Liver (tissue), 9 donors: ENCODE measurements around the gene HYOU1. TPM values are rescaled to one million over a fixed set of nuclear protein-coding genes. Genes with fewer than 3 reads are reported as not detected.

ENCODE experiments used
- DNase-seq: peaks from one replicate; pipeline ENCODE4 v3.0.0-alpha.2; 2017; ENCODE audit warnings: low spot score
- H3K27ac ChIP-seq, 2 donors: one replicate each; pipeline ENCODE4 v1.7.0; 2013; ENCODE audit warnings: inconsistent platforms in 2 of 2, low read length in 2 of 2, control low read depth in 1 of 2, low read depth in 1 of 2, mild to moderate bottlenecking in 1 of 2
- H3K27me3 ChIP-seq, 4 donors: one replicate each; pipeline versions ENCODE4 v1.6.1 to v1.7.0; 2013; ENCODE audit warnings: low read length in 3 of 4, inconsistent platforms in 1 of 4, mild to moderate bottlenecking in 1 of 4, moderate library complexity in 1 of 4; ENCODE audit not compliant: control insufficient read depth in 4 of 4, insufficient read depth in 4 of 4
- H3K36me3 ChIP-seq, 4 donors: one replicate each; pipeline versions ENCODE4 v1.6.1 to v1.7.0; 2013; ENCODE audit warnings: low read length in 3 of 4, mild to moderate bottlenecking in 3 of 4, low read depth in 1 of 4, moderate library complexity in 1 of 4; ENCODE audit not compliant: control insufficient read depth in 4 of 4, insufficient read depth in 3 of 4
- H3K4me1 ChIP-seq, 4 donors: one replicate each; pipeline versions ENCODE4 v1.6.1 to v1.7.0; 2013; ENCODE audit warnings: low read length in 3 of 4, mild to moderate bottlenecking in 3 of 4, moderate library complexity in 1 of 4; ENCODE audit not compliant: control insufficient read depth in 4 of 4, insufficient read depth in 4 of 4
- H3K4me3 ChIP-seq, 3 donors: one replicate each; pipeline versions ENCODE4 v1.6.1 to v1.7.0; 2013; ENCODE audit warnings: low read length in 3 of 3, control low read depth in 1 of 3, low read depth in 1 of 3, mild to moderate bottlenecking in 1 of 3
- H3K9ac ChIP-seq, 2 donors: one replicate each; pipeline ENCODE4 v1.7.0; 2013; ENCODE audit warnings: low read length in 2 of 2, mild to moderate bottlenecking in 2 of 2, moderate library complexity in 2 of 2, control low read depth in 1 of 2, low read depth in 1 of 2
- H3K9me3 ChIP-seq, 4 donors: one replicate each; pipeline versions ENCODE4 v1.6.1 to v1.7.0; 2013; ENCODE audit warnings: low read length in 3 of 4; ENCODE audit not compliant: control insufficient read depth in 4 of 4
- EGR1 ChIP-seq, 2 donors: IDR thresholded peaks; 2 replicates each; pipeline ENCODE4 v1.6.1; 2016 to 2018; ENCODE audit warnings: antibody characterized with exemption in 2 of 2, low read depth in 2 of 2
- FOXA1 ChIP-seq: IDR thresholded peaks from 2 replicates; pipeline ENCODE4 v1.6.1; 2016; ENCODE audit warnings: antibody characterized with exemption
- FOXA2 ChIP-seq: IDR thresholded peaks from 2 replicates; pipeline ENCODE4 v1.6.1; 2016; ENCODE audit warnings: antibody characterized with exemption
- GABPA ChIP-seq, 2 donors: IDR thresholded peaks in 1 of 2; conservative IDR thresholded peaks in 1 of 2; 2 replicates each; pipeline ENCODE4 v1.6.1; 2016; ENCODE audit warnings: antibody characterized with exemption in 2 of 2, mild to moderate bottlenecking in 1 of 2, moderate library complexity in 1 of 2
- HNF4A ChIP-seq, 2 donors: conservative IDR thresholded peaks; 2 replicates each; pipeline ENCODE4 v1.6.1; 2016; ENCODE audit warnings: antibody characterized with exemption in 2 of 2, mild to moderate bottlenecking in 2 of 2
- HNF4G ChIP-seq: IDR thresholded peaks from 2 replicates; pipeline ENCODE4 v1.6.1; 2016; ENCODE audit warnings: antibody characterized with exemption
- JUND ChIP-seq, 2 donors: IDR thresholded peaks; 2 replicates each; pipeline ENCODE4 v1.6.1; 2016; ENCODE audit warnings: antibody characterized with exemption in 2 of 2
- NR2F2 ChIP-seq: IDR thresholded peaks from 2 replicates; pipeline ENCODE4 v1.6.1; 2016; ENCODE audit warnings: antibody characterized with exemption
- RAD21 ChIP-seq, 2 donors: IDR thresholded peaks; 2 replicates each; pipeline ENCODE4 v1.6.1; 2016; ENCODE audit warnings: antibody characterized with exemption in 2 of 2, mild to moderate bottlenecking in 2 of 2
- REST ChIP-seq: IDR thresholded peaks from 2 replicates; pipeline ENCODE4 v1.6.1; 2016; ENCODE audit warnings: antibody characterized with exemption, mild to moderate bottlenecking
- RXRA ChIP-seq, 2 donors: IDR thresholded peaks; 2 replicates each; pipeline ENCODE4 v1.6.1; 2017 to 2018; ENCODE audit warnings: antibody characterized with exemption in 2 of 2, mild to moderate bottlenecking in 1 of 2
- SP1 ChIP-seq: IDR thresholded peaks from 2 replicates; pipeline ENCODE4 v1.6.1; 2018; ENCODE audit warnings: antibody characterized with exemption, mild to moderate bottlenecking
- TAF1 ChIP-seq: conservative IDR thresholded peaks from 2 replicates; pipeline ENCODE4 v1.6.1; 2016; ENCODE audit warnings: antibody characterized with exemption, mild to moderate bottlenecking
- YY1 ChIP-seq: IDR thresholded peaks from 2 replicates; pipeline ENCODE4 v1.6.1; 2016; ENCODE audit warnings: antibody characterized with exemption, mild to moderate bottlenecking
- ZBTB33 ChIP-seq: IDR thresholded peaks from 2 replicates; pipeline ENCODE4 v1.6.1; 2016; ENCODE audit warnings: antibody characterized with exemption
- WGBS: extraction: QIAGEN DNeasy Blood & Tissue Kit; methylation state at CpG from one replicate; pipeline ENCODE4 v1.1.7; 2013; 5-methylcytosine and 5-hydroxymethylcytosine counted together
- polyA plus RNA-seq, 2 donors: library from polyadenylated mRNA; stranded (reverse) in 1 of 2; unstranded in 1 of 2; fragments of 200-250 nt in 1 of 2; fragments of >200 nt in 1 of 2; fragmentation: Nextera tagmentation in 1 of 2; extraction: Ambion mirVana in 1 of 2; gene quantifications; one replicate each; pipeline versions ENCODE4 v1.2.1 to v1.2.3, GENCODE V29; 2013 to 2015
- total RNA-seq, 2 donors: library from RNA; depleted of rRNA; stranded (reverse); fragments of >200 nt; gene quantifications; one replicate each; pipeline ENCODE4 v1.2.3, GENCODE V29; 2014
- TF ChIP-seq, protein P1 (sequence below): IDR thresholded peaks from 2 replicates; pipeline ENCODE4 v1.6.1; 2016; ENCODE audit warnings: antibody characterized with exemption
- TF ChIP-seq, protein P2 (sequence below): fragments of 150-350 bp; IDR thresholded peaks from 2 replicates; pipeline ENCODE4 v1.5.1; 2017; ENCODE audit warnings: improper control_type of control experiment, low read depth, low read length; ENCODE audit not compliant: missing input control
- TF ChIP-seq, protein P3 (sequence below): IDR thresholded peaks from 2 replicates; pipeline ENCODE4 v1.6.1; 2016; ENCODE audit warnings: antibody characterized with exemption
- donor health status: healthy.
- donor health status: healthy.
- donor health status: healthy.
- donor health status: healthy.
- donor health status: healthy.

HYOU1 gene
- total and polyA plus RNA-seq, 4 donors = 41.6 to 270 (median 119) TPM

DNA sequence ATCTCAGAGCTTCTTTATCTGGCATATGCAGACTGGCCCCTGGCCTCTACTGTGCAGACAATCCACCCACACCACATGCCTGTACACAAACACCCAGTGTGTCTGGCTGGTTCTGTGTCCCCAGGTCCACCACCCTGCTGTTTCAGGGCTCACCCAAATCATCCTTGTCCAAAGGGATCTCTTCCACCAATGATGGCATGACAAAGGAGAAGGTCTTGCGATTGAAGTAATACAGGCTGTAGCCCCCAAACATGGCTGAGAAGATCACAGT lies 28.0 kb downstream of the HYOU1 start:
- peak overlapping the region; percentile 73 to 87 for H3K9ac ChIP-seq
- peak overlapping the region; percentile 71 to 86 (median 85) for H3K4me3 ChIP-seq
- H3K36me3 ChIP-seq = peaks cover 5 to 13% (median 7%) of the 10 kb centered on the region in 4 donors
- DNase-seq = peak; percentile 72
- H3K27ac ChIP-seq = peak overlapping the region; percentile 92 to 97
- H3K27me3 ChIP-seq = no peaks in the 10 kb centered on the region
- peaks cover 9 to 56% (median 40%) of the 10 kb centered on the region in 4 donors for H3K4me1 ChIP-seq
- peak; percentile 25 for TF ChIP-seq YY1
- no peak for TF ChIP-seq FOXA2
- 31% methylated on average over 1 of the region's 1 CpG for WGBS
- H3K9me3 ChIP-seq = no peaks in the 10 kb centered on the region

GRCh38 chr11:119028346-119029068 lies 28.5 kb downstream of the HYOU1 start:
- WGBS = 30% methylated on average over 9 of the region's 9 CpGs
- Histone ChIP-seq H3K27ac (peak overlapping the region; percentile 92 to 97), H3K9me3 (no peaks in the 10 kb centered on the region), H3K4me1 (peaks cover 11 to 61% (median 45%) of the 10 kb centered on the region in 4 donors), H3K27me3 (no peaks in the 10 kb centered on the region), H3K36me3 (peaks cover 5 to 16% (median 11%) of the 10 kb centered on the region in 4 donors), H3K9ac (peak overlapping the region; percentile 73 to 87), H3K4me3 (peak overlapping the region; percentile 71 to 86 (median 85))
- TF ChIP-seq, protein P1, sequence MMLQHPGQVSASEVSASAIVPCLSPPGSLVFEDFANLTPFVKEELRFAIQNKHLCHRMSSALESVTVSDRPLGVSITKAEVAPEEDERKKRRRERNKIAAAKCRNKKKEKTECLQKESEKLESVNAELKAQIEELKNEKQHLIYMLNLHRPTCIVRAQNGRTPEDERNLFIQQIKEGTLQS = peak; percentile 43
- TF ChIP-seq NR2F2 (no peak), ZBTB33 (peak; percentile 24), REST (peak; percentile 47), YY1 (peak; percentile 64), FOXA1 (no peak), HNF4G (no peak), SP1 (peak; percentile 82), GABPA (IDR thresholded peaks at IDR 0.05 in 1 of 2, conservative IDR thresholded peaks at IDR 0.05 in 1 of 2) (peak in 1 of 2 donors; percentile 31), RXRA (IDR thresholded peaks at IDR 0.05) (peak; percentile 87 to 88), TAF1 (no peak), RAD21 (IDR thresholded peaks at IDR 0.05) (peak in 1 of 2 donors; percentile 43), JUND (IDR thresholded peaks at IDR 0.05) (peak in 1 of 2 donors; percentile 28), HNF4A (conservative IDR thresholded peaks at IDR 0.05) (peak; percentile 88 to 89), FOXA2 (no peak), EGR1 (IDR thresholded peaks at IDR 0.05; ENCODE audit: low read depth in 2 of 2) (peak in 1 of 2 donors; percentile 13)
- TF ChIP-seq, protein P2, sequence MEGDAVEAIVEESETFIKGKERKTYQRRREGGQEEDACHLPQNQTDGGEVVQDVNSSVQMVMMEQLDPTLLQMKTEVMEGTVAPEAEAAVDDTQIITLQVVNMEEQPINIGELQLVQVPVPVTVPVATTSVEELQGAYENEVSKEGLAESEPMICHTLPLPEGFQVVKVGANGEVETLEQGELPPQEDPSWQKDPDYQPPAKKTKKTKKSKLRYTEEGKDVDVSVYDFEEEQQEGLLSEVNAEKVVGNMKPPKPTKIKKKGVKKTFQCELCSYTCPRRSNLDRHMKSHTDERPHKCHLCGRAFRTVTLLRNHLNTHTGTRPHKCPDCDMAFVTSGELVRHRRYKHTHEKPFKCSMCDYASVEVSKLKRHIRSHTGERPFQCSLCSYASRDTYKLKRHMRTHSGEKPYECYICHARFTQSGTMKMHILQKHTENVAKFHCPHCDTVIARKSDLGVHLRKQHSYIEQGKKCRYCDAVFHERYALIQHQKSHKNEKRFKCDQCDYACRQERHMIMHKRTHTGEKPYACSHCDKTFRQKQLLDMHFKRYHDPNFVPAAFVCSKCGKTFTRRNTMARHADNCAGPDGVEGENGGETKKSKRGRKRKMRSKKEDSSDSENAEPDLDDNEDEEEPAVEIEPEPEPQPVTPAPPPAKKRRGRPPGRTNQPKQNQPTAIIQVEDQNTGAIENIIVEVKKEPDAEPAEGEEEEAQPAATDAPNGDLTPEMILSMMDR = no peak
- TF ChIP-seq, protein P3, sequence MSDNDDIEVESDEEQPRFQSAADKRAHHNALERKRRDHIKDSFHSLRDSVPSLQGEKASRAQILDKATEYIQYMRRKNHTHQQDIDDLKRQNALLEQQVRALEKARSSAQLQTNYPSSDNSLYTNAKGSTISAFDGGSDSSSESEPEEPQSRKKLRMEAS = peak; percentile 68
- no peak for DNase-seq
